Smooth muscle cell of the umbilical artery (primary cell): Measurements from ENCODE around the gene LRRC51. TPM values are rescaled to one million over a fixed set of nuclear protein-coding genes. Genes with fewer than 3 reads are reported as not detected.

Experiments used
- total RNA-seq: library from RNA; depleted of rRNA; stranded (reverse); fragments of >200 nt; gene quantifications from 2 replicates; pipeline ENCODE4 v1.2.3, GENCODE V29; 2014

Gene LRRC51
- total RNA-seq = 2.4 and 4.3 TPM in 2 replicates

DNA sequence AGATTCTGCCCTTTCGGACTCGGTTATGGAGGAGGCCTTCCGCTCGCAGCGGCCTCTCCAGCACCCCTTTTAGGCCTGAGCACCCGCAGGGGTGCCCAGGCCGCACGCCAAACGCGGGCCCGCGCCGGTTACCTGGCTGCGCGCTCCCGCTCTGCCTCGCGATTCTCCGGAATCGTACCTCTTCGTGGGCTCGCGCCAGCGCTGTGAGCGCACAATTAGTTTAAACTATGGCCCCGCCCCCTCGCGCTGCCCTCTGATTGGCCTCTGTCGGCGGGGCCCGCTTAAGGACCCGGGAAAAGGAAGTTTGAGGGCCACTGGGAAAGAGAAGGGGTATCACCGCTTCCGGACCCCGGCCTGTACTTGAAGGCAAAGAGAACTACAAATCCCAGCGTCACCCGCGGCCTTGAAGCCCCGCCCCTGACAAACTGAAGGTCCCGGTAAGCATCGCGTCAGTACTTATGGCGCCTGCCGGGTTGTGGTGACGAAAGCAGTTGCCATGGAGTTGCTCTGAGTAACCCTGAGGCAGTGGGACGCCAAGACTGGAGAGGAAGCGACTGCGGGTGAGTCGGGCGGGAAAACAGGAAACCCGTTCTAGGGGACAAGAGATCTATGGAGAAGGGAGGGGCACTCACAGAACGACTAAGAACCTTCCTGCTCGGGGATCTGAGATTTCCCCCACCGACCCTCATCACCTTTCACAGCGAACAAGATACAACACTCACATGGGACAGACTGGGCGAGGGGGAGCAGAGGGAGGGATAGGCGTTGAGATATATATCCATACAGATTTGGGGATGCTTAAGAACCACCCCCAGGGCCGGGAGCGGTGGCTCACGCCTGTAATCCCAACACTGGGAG is at the start of gene LRRC51, which contains the start of gene NUMA1:
Gene LRRC51, plus strand, starts transcription at position 525 of the 858 bp plus-strand sequence. CDS start 8,234 bp downstream, outside the sequence.
Gene NUMA1, minus strand, starts transcription at position 217 of the 858 bp plus-strand sequence. CDS start 44,599 bp downstream, outside the sequence.

DNA sequence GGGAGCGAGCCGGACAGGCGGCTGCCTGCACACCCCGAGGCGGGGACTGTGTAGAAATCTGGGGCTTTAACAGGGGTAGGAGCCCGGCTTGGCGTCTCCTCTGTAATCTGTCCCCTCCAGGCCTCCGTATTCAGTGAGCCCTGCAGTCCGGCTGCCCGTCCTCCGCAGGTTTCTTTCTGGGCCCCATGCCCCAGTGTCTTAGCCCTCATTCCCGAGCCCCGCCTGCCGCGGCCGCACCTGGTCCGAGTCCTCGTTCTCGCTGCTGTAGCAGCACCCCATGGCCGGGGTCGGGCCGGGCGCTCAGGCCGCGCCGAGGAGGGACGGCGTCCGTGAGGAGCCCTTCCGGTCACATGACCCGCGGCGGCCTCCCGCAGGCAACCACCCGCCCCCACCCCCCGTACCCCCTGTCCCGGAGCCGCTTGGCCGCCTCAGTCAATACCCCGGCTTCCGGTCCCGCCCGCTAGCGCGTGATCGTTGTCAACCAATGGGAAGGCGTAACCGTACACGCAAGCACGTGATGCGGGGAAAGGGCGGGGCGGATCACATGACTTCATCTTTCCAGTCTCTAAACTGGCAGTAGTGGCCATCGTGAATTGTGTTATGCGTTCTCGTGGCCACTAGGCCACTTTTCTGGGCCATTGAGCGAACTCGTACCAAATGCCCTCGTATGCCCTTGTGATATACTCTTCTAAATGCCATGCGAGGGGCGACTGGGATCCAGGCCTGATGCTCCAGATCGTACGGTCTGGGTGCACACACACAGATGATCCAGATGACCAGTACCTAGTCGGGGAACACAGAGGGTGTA is 22.5 kb downstream of the LRRC51 start, which contains the start of gene LAMTOR1:
Gene LAMTOR1, minus strand, starts transcription at position 352 of the 808 bp plus-strand sequence. Its CDS starts 73 bp downstream, at position 279.

DNA sequence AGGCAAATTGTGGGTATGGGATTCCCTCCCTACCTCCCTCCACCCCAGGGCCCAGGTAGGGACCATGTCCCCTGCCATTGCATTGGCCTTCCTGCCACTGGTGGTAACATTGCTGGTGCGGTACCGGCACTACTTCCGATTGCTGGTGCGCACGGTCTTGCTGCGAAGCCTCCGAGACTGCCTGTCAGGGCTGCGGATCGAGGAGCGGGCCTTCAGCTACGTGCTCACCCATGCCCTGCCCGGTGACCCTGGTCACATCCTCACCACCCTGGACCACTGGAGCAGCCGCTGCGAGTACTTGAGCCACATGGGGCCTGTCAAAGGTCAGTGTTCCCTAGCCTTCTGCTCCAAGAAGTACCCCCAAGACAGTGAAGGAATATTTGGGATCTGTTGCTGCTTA is 25.2 kb downstream of the LRRC51 start, which contains the start of gene TOMT:
Gene TOMT, plus strand, starts transcription at position 37 of the 400 bp plus-strand sequence. Its CDS starts 28 bp downstream, at position 65.

GRCh38 chr11:72112143-72112977 is 31.7 kb downstream of the LRRC51 start, which contains the start of gene ANAPC15:
Gene ANAPC15 (minus strand): TSS chr11:72112695. CDS start chr11:72111276, 1,419 bp downstream.

GRCh38 chr11:72135473-72135872 is 54.8 kb downstream of the LRRC51 start, which contains the start of gene FOLR3:
Gene FOLR3 (plus strand): TSS chr11:72135725. CDS start chr11:72135953, 228 bp downstream.

Other genes starting within 250 kb of the LRRC51 start
- not detected in 2 replicates for gene DEFB108B, start 247.7 kb upstream of the LRRC51 start, total RNA-seq
- not detected in 2 replicates for gene DEFB131B, start 202.4 kb upstream of the LRRC51 start, total RNA-seq
- gene XNDC1N, start 152.3 kb upstream of the LRRC51 start, total RNA-seq = 5.5 and 8.9 TPM in 2 replicates
- gene RNF121, start 151.8 kb upstream of the LRRC51 start, total RNA-seq = 49.9 and 53.7 TPM in 2 replicates
- gene IL18BP, start 81.9 kb upstream of the LRRC51 start, total RNA-seq = 2.7 and 4.5 TPM in 2 replicates
- gene NUMA1, start 308 bp upstream of the LRRC51 start, total RNA-seq = 121 and 150 TPM in 2 replicates
- gene LAMTOR1, start 22.4 kb downstream of the LRRC51 start, total RNA-seq = 62.6 and 63.0 TPM in 2 replicates
- not detected in 2 replicates for gene TOMT, start 25.1 kb downstream of the LRRC51 start, total RNA-seq
- gene ANAPC15, start 31.8 kb downstream of the LRRC51 start, total RNA-seq = 15.4 and 17.4 TPM in 2 replicates
- 0.23 TPM in 1 of 2 replicates, not detected in the other for gene FOLR3, start 54.9 kb downstream of the LRRC51 start, total RNA-seq
- not detected in 2 replicates for gene FOLR1, start 111.3 kb downstream of the LRRC51 start, total RNA-seq
- gene FOLR2, start 135.9 kb downstream of the LRRC51 start, total RNA-seq = not detected in 2 replicates
- gene INPPL1, start 143.9 kb downstream of the LRRC51 start, total RNA-seq = 78.4 and 102 TPM in 2 replicates
- gene PHOX2A, start 163.3 kb downstream of the LRRC51 start, total RNA-seq = not detected in 2 replicates